BJ (cell line): ENCODE results near the gene FOXE3. TPM values are rescaled to one million over a fixed set of nuclear protein-coding genes. Genes with fewer than 3 reads are reported as not detected.
A peak's percentile ranks its signal among the peaks of the same experiment; 100 is the strongest.
"Not testable (repeated sequence)": the region's sequence is repeated elsewhere in the genome, so short reads cannot be mapped to it uniquely, and the experiment has no call there.

ENCODE experiments used
- CTCF ChIA-PET: fragments of 350-600 bp; formaldehyde crosslinking; extraction: SDS; loops from one replicate; lab custom pipeline; 2021; ENCODE audit warnings: antibody characterized with exemption, inconsistent platforms; lab: Yijun Ruan, JAX
- POLR2A ChIA-PET: fragments of 300-600 bp; sonication (Branson Sonifier 250); formaldehyde crosslinking; extraction: SDS; loops from one replicate; lab custom pipeline; 2021; ENCODE audit warnings: antibody characterized with exemption; lab: Charles Lee
- DNase-seq: peaks from one replicate; pipeline ENCODE4 v3.0.0-alpha.2; 2011; ENCODE audit warnings: low read depth
- H3K27me3 ChIP-seq: 2 replicates; pipeline ENCODE4 v1.6.0; 2011; ENCODE audit warnings: low read length; ENCODE audit not compliant: control insufficient read depth, insufficient read depth
- H3K36me3 ChIP-seq: 2 replicates; pipeline ENCODE4 v1.5.1; 2011; ENCODE audit warnings: low read length; ENCODE audit not compliant: control insufficient read depth, insufficient read depth
- H3K4me3 ChIP-seq: 2 replicates; pipeline ENCODE4 v1.5.1; 2011; ENCODE audit warnings: low read depth, mild to moderate bottlenecking, control low read depth, low read length
- polyA plus RNA-seq: library from polyadenylated mRNA; depleted of rRNA; stranded (reverse); fragments of >200 nt; gene quantifications from 2 replicates; pipeline ENCODE4 v1.2.3, GENCODE V29; 2011
- TF ChIP-seq, protein P1 (sequence below): IDR thresholded peaks from 2 replicates; pipeline ENCODE4 v1.5.1; 2011; ENCODE audit warnings: low read depth, mild to moderate bottlenecking, control low read depth, inconsistent platforms, low read length, moderate library complexity; ENCODE audit not compliant: insufficient read depth

The FOXE3 gene
- polyA plus RNA-seq, 1 experiment: 0.04 TPM

DNA sequence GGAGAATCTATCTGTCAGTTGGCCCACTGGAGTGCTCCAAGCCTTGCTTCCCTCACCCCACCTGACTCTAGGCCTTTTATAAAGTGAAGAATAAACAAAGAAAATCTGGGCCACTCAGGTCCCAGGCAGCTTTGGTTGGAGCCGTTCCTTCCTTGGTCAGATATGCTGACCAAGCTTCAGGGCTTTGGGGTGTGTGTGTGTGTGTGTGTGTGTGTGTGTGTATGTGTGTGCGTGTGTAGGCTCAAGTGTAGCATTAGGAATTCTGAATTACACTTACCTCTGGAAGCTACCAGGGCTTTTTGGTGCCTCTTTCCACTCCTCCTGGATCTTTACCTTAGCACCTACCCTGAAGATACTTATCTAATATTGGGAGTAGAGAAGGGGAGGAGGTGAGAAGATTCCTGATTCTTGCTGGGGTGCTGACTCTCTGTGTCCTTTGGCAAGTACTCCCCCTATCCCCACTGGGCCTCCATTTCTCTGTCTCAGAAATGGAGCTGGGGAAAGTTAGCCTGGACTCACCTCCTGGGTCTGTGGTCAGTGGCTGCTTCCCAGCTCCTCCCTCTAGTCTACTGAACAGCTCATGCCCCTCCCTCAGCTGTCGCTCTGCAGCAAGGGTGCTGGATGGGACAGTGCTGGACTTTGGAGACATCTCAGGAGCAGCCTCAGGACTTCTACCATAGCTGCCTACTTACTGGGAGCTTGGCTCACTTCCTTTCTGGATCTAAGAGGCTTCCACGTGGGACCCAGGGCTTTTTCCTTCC lies 32.6 kb downstream of the FOXE3 start:
- ChIA-PET CTCF (interaction anchor here (1.1 to 2.5 kb wide), 5 partner anchors 11 to 262 kb away, joined by 4 to 11 read pairs (median 6); partner anchors contain the start of gene FOXD2), POLR2A (no interaction called here)
- Histone ChIP-seq H3K27me3 (peaks cover 17% of the 10 kb centered on the region), H3K36me3 (no peaks in the 10 kb centered on the region), H3K4me3 (no peak overlapping the region)
- no peak for DNase-seq
- TF ChIP-seq, protein P1, sequence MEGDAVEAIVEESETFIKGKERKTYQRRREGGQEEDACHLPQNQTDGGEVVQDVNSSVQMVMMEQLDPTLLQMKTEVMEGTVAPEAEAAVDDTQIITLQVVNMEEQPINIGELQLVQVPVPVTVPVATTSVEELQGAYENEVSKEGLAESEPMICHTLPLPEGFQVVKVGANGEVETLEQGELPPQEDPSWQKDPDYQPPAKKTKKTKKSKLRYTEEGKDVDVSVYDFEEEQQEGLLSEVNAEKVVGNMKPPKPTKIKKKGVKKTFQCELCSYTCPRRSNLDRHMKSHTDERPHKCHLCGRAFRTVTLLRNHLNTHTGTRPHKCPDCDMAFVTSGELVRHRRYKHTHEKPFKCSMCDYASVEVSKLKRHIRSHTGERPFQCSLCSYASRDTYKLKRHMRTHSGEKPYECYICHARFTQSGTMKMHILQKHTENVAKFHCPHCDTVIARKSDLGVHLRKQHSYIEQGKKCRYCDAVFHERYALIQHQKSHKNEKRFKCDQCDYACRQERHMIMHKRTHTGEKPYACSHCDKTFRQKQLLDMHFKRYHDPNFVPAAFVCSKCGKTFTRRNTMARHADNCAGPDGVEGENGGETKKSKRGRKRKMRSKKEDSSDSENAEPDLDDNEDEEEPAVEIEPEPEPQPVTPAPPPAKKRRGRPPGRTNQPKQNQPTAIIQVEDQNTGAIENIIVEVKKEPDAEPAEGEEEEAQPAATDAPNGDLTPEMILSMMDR: no peak

DNA sequence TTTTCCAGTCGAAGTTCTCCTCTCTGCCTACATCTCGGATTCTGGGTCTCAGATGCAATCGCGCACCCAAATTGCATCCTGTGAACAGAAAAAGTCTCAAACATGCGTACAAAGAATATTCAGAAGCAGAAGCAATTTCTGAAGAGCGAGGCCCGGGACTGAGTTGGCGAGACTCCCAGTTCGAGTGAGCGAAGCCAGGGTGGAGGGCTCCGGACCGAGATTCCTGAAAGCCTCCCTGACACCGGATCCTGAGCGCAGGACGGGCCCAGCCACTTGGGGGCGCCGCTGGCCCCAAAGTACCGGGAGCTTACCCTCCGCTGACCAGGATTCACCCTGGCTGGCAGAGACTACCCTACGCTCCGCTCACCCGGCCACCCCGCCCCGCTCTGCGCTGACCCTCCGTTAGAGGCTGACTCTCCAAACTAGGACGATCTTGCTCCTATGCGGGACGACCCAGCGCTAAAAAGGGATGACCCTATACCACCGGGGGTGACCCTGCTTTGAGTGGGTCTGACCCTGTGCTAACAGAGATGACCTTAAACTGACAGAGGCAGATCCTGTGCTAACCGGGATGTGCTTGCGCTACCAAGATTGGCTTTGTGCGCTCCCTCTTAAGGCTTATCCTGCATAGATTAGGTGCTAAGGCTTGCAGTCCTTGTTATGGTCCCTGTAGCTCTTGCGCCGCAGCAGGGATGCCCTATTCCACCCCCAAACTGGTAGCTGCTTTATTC lies 33.9 kb downstream of the FOXE3 start:
- H3K27me3 ChIP-seq: peaks cover 10% of the 10 kb centered on the region
- CTCF ChIA-PET: interaction anchor here (0.9 to 2.5 kb wide), 6 partner anchors 10 to 276 kb away, joined by 3 to 11 read pairs (median 4); partner anchors contain the start of gene FOXD2
- no peaks in the 10 kb centered on the region for H3K36me3 ChIP-seq
- DNase-seq: no peak
- TF ChIP-seq, protein P1: peak; percentile 38; the same call in 1 of the 2 replicates
- H3K4me3 ChIP-seq: no peak overlapping the region
- POLR2A ChIA-PET: no interaction called here

DNA sequence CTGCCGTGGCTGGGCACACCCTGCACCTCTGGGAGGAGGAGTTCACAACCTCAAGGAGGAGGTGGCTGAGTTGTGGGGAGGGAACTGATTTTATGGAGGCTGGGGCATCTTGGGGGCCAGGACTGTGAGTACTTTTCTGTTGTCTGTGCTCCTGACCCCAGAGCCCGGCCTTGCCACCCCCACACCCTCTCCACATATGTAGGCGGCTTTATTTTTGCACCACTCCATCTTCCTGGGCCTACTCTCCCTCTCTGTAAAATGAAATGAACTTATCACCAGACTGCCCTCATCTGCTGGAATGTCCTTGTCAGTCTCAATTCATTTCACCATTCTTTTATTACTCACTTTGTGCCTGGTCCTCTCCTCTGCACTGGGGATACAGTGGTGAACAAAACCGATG lies 34.5 kb downstream of the FOXE3 start:
- CTCF ChIA-PET: interaction anchor here (2.5 kb wide), 1 partner anchor 13 kb away, joined by 11 read pairs; the partner anchor contains the start of gene FOXD2
- Histone ChIP-seq H3K4me3 (no peak overlapping the region), H3K36me3 (no peaks in the 10 kb centered on the region), H3K27me3 (peaks cover 6% of the 10 kb centered on the region)
- TF ChIP-seq, protein P1: no peak
- POLR2A ChIA-PET: no interaction called here
- no peak for DNase-seq

DNA sequence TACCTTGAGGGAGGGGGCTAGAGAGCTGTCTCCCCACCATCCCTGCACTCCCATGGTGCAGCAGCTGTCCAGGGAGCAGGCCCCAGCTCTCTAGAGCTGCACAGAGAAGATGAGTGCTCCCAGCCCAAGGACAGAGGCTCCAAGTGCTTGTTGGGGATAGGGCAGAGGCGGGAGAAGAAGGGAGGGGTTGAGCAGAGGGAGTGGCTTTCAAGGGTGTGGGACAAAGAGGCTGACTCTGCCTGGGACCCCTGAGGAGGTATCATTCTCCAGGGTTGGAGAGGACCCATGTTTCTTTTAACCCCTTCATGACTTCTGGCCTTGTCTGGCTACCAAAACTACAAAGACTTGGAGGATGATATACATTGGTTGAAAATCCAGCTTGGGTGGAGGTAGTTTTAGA lies 36.3 kb downstream of the FOXE3 start:
- no peak overlapping the region for H3K4me3 ChIP-seq
- DNase-seq: no peak
- no peaks in the 10 kb centered on the region for H3K36me3 ChIP-seq
- H3K27me3 ChIP-seq: peaks cover 4% of the 10 kb centered on the region; the same call in 1 of the 2 replicates
- POLR2A ChIA-PET: no interaction called here
- CTCF ChIA-PET: interaction anchor here (0.7 to 1.5 kb wide), 2 partner anchors 11 to 15 kb away, joined by 3 read pairs; partner anchors contain the start of gene FOXD2
- TF ChIP-seq, protein P1: no peak

DNA sequence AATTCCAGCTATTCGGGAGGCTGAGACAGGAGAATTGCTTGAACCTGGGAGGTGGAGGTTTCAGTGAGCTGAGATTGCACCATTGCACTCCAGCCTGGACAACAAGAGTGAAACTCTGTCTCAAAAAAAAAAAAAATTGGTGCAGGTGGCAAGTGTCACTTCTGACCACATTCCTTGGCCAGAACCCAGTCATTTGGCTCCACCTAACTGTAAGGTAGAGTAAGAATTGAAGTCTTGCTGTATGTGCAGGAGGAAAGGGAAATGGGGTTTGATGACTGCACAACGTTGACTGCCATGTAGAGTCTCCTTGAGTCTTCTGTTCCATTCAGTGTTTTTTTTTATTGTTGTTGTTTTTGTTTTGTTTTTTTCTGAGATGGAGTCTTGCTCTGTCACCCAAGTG lies 37.8 kb downstream of the FOXE3 start:
- POLR2A ChIA-PET, H3K36me3 ChIP-seq, H3K4me3 ChIP-seq, DNase-seq, H3K27me3 ChIP-seq: not testable (repeated sequence)
- CTCF ChIA-PET: interaction anchor here (1.8 kb wide), 1 partner anchor 16 kb away, joined by 5 read pairs; the partner anchor contains the start of gene FOXD2
